GM18519 (cell line): Measurements from ENCODE around the gene LTF.
"Not testable (repeated sequence)": the region's sequence is repeated elsewhere in the genome, so short reads cannot be mapped to it uniquely, and the experiment has no call there.

Experiments used
- ATAC-seq: cut with Tn5 transposase; IDR thresholded peaks from one replicate; pipeline ENCODE4 v1.9.1; 2021; ENCODE audit warnings: mild to moderate bottlenecking, moderate library complexity; ENCODE audit not compliant: unreplicated experiment, low FRiP score

Gene LTF

DNA sequence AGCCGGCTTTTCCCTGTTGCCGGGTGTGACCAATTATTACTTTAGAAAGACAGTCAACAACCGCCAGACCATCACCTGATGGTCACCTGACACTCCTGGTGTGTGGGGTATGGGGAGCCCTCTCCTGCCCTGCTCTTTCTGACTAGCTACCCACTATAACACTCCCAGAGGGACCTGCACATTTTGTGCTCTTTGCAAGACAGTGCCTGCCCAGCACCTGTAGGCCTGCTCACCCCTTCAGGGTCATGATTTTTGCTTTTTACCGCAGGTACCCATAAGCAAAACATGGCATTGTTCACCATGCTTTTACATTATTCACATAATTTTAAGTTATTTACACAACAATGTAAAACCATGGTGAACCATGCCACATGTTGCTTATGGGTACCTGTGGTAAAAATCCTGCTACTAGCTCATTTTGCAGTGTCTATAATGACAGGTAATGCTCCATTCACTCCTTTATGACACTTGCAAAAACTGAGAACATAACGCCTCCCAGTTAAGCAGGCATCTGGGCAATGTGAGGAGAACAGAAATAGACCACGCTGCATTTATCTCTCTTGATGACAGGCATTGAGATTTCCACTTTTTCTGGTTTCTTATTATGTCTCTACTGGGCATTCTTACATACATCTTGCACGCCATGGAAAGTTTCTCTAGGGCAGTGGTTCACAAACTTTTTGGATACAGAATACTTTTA lies 47.7 kb downstream of the LTF start:
- ATAC-seq: no peak

DNA sequence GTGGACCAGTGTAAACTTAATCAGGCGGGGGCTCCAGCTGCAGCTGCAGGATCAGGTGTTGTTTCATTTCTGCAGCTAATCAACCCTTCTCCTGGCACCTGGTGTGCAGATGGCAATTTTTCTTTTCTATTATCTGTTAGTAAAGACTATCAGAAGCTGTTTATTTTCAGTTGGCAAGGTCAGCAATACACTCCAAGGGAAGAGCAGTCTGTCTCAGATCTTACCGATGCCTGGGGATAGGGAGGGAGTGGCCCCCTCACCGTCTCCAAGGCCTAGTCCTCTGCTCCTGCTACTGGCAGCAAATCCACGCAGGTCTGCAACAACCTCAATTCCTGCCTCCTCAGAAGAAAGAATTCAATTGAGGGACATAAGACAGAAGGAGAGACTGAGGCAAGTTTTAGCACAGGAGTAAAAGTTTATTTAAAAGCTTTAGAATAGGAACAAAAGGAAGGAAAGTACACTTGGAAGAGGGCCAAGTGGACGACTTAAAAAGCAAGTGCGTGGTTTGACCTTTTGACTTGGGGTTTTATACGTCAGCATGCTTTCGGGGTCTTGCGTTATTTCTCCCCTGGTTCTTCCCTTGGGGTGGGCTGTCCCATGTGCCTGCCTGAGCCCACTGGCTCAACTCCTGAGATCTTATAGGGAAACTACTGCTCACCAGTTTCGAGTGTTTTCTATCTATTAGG lies 48.4 kb downstream of the LTF start:
- no peak for ATAC-seq

DNA sequence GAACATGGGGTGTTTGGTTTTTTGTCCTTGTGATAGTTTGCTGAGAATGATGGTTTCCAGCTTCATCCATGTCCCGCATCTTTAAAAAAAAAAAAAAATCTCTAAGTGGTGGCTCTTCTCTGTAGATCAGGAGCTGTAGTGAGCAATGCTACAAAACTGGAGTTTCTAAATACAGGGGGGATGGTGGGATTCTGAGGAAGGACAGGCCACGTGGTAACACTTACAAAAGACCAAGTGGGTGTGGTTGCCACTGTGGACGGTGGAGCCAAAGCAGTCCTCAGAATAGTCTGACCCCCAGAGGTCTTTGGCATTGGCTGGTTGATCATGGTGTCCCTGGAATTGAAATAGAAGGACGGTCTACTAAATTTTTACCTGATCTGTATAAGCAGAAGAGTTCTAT lies 50.0 kb downstream of the LTF start:
- no peak for ATAC-seq

DNA sequence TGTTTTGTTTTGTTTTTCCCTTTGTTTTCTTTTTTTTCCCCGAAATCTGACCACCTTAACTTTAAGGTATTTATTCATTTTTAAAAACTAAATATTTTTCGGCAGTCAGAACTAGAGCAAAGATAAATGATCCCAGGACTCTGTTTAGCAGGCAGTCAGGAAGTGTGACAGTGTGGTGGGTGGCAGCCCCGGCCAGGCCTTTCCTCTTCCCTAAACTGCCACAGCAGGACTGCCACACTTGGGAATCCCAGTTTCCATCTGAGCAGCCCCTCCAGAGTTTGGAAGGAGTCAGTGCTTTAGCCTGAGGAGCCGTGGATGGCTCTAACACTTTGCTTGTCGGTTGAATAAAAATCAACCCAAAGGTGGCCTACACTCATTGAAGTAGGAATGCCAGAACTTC lies 50.8 kb downstream of the LTF start:
- no peak for ATAC-seq

DNA sequence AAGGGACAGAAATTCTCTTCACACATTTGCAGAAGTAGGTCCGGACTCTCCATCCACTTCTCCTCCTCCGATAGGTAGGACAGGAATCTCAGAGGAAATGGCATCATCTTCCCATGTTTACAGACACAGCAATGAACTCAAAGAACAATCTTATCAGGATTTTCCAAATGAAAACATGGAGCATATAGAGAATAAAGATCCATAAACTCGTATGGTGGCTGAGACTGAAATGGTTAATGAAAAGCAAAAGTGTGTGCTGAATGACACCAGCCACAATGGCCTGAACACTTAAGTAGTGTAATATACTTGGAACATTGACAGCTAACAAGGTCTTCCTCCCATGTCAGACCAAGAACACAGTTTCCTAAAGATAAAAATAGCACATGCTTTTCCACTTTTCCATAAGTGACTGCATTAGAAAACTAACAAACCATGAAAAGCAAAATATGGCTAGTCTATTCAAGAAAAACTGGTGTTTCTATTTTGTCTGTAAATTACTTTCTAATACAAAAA lies 51.9 kb downstream of the LTF start:
- no peak for ATAC-seq

DNA sequence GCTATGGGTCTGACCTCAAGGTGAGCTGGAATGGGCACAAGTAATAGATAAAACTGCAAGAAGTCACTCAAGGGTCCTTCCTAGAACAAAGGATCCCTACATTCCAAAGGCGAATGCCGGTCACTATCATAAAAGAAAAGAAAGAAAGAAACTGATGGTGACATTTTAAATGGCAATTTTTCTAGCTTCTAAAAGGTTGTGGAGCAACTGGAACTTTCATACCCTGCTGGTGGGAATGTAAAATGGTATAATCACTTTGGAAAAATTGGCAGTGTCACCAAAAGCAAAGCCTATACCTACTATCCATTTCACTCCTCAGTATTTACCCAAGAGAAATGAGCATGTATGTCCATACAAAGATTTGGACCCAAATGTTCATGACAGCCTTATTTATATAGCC lies 53.4 kb downstream of the LTF start:
- ATAC-seq: no peak

DNA sequence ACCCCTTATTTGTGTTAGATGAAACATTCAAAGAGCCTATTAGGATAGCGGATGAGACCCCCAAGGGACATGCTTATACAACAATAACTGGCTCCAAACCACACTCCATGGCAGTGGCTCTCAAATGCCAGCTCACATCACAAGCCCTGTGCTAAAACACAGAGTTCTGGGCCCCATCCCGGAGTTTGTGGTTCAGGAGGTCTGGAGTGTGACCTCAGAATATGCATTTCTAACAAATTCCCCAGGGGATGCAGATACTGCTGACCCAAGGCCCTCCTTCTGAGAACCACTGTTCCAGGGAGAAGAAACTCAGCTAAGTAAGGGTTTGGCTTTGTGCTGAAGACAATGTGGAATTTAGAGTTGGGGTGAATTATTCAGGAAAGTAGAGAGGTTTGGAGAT lies 54.0 kb downstream of the LTF start:
- no peak for ATAC-seq

DNA sequence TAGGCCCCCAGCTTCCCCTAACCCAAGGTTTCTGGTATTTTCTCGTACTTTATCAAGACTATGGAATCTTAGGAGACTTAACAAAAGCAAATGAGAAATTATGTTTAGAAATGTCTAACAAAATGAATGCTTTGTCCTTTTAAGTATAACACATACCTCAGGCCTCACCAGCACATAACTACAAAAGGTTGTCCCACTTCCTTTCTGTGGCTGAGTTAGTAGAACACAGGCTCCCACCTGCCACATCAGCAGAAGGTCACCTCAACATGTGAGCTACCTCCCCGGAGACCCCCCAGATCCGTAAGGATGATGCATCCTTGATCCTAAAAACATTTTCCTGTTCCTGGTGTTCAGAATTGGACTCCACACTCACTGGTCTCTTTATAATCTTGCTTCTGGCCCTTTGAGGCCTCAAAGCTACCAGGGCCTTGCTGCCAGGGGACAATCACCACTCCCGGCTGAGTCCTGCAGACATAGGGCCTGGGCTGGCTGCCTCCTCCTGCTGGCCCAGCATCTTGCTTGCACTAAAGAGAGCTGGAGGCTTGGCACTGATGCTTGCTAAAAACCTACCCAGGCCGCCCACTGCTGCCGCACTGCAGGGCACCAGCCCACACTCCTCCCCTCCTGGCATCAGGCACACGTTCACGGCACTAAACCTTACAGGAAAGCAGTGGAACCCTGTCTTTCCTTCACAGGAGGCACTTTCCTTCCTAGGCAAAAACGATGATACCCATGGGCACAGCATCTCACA lies 54.8 kb downstream of the LTF start:
- ATAC-seq: no peak

DNA sequence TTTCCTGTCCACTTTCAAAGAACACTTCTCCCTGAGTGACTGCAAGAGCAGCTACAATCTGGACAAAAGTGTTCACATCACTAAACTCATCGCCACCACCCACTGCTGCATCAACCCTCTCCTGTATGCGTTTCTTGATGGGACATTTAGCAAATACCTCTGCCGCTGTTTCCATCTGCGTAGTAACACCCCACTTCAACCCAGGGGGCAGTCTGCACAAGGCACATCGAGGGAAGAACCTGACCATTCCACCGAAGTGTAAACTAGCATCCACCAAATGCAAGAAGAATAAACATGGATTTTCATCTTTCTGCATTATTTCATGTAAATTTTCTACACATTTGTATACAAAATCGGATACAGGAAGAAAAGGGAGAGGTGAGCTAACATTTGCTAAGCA lies 55.9 kb downstream of the LTF start:
- no peak for ATAC-seq

DNA sequence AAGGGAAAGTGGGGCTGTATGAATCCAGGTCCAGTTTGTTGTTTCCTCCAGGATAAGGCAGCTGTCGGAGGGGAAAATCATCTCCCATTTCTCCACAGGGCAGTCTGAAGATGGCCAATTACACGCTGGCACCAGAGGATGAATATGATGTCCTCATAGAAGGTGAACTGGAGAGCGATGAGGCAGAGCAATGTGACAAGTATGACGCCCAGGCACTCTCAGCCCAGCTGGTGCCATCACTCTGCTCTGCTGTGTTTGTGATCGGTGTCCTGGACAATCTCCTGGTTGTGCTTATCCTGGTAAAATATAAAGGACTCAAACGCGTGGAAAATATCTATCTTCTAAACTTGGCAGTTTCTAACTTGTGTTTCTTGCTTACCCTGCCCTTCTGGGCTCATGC lies 56.7 kb downstream of the LTF start:
- no peak for ATAC-seq

DNA sequence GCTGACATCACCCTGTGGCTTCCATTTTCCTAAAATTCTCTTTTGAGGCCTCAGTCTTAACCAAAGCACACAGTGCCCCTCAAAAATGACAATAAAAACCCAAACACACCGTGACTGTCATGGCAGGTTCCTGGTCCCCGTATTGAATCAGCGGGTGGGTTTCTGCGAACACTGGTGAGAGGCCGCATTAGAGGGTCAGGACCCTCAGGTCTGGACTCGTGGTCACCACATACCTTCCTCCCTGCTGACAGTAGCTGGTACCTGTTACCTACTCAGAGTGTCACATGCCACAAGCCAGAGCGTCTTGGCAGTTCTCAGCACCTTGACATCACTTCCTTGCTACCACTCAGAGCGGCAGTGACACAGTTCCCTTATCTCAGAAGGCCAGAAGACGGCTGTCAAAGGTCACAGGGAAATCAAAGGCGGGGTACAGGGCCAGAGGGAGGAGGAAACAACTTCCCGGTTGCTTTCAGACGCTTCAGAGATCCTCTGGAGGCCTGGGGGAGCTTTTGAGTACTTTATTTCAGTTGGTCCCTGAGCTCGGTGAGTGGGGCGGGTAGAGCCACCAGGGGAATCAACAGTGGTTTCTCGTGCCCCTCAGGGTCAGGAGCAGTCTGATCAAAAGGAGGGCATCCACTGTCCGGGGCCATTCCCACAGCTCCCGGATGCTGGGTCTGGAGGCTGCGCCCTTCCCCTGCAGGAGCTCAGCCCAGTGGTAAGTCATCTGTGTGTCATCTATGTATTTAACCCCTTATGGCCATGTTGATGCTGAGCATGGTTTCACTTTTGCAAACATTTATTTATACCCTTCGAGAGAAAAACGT lies 57.7 kb downstream of the LTF start, which contains the start of the genes CCR5AS and CCRL2:
CCR5AS (minus strand) TSS at position 279 of the 824 bp plus-strand sequence.
CCRL2 (plus strand) TSS at position 472 of the 824 bp plus-strand sequence. CDS start 821 bp downstream, outside the sequence.
- ATAC-seq: no peak

DNA sequence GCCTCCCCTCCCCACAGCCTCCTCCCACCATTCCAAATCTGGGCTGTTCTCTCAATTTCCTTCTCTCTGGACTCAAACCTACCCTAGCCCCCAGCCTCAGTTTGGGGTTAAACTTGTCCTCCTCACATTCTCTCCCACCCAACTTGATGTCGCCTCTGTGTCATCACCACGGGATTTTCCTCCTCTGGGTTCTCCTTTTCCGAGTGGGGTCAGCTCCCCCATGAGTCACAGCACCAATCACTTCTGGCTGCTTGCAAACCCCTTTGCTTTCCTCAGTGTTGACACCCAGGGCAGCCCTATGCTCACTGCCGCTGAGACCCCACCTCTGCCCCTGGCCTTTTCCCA lies 58.3 kb downstream of the LTF start:
- no peak for ATAC-seq

DNA sequence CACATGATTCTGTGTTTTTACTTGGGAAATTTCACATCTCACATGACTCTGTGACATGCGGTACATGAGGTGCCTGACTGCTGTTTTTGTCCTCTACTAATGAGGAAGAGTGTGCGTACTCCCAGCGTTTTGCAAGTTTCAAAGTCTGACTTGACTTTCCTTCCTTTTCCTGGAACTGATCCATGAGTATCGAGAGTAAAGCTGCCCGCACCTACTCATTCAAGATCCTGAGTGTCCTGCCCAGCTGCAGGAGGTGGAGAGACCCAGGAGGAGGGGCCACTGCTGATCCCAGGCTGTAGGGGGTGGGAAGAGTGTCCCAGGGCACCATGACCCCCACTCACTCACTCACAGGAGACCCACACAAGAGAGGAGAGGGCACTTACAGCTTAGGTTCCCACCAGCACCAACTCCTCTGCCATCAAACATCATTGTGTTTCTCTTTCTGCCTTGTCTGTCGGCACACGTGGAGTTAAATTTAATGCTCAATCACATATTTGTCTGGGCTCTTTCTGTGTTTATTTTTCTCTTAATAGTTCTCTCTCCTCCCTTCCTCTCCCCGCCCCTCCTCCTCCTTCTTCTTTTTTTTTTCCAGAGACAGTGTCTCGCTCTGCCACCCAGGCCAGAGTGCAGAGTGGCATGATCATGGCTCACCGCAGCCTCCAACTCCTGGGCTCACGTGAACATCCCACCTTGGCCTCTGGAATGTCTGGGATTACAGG lies 59.2 kb downstream of the LTF start:
- ATAC-seq: no peak

DNA sequence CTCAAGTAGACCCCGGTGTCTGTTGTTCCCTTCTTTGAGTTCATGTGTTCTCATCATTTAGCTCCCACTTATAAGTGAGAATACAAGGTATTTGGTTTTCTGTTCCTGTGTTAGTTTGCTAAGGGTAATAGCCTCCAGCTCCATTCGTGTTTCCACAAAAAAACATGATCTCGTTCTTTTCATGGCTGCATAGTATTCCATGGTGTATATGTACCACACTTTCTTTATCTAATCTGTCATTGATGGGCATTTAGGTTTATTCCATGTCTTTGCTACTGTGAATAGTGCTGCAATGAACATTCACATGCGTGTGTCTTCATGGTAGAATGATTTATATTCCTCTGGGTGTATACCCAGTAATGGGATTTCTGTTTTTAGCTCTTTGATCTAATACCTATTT lies 61.8 kb downstream of the LTF start:
- ATAC-seq: not testable (repeated sequence)

DNA sequence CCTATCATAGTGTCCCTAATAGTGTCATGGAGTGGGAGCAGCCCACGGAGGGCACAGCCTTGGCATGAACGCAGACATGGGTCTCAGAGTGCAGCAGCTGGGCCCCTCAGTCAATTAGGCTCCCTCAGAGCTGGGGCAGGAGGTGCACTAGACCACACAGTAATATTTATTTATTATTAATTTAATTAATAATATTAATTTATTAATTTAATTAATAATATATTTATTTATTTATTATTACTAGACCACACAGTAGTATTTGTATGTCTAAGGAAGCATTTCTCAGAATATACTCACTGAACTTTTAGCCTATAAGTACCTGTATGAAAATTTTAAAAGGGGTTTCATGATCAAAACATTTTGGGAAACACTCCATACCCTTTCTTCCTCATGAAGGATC lies 63.1 kb downstream of the LTF start:
- no peak for ATAC-seq

DNA sequence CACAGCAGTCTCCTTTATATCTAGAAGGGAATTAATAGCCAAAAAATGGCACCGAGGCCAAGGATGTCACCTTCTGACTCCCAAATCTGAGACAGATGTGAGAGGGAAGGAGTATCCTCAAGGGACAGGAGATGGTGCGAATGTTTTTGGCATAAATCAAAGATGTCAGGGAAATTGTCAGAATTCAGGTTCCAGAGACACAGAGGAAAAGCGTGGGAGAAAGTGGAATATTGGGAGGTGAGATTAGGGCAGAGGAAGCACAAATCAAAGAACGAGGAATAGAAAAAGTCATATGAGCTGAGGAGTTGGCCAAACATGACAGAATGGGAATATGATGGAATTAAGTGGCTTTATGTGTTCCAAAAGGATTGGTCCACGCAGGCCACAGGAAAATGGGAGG lies 63.9 kb downstream of the LTF start:
- ATAC-seq: no peak

DNA sequence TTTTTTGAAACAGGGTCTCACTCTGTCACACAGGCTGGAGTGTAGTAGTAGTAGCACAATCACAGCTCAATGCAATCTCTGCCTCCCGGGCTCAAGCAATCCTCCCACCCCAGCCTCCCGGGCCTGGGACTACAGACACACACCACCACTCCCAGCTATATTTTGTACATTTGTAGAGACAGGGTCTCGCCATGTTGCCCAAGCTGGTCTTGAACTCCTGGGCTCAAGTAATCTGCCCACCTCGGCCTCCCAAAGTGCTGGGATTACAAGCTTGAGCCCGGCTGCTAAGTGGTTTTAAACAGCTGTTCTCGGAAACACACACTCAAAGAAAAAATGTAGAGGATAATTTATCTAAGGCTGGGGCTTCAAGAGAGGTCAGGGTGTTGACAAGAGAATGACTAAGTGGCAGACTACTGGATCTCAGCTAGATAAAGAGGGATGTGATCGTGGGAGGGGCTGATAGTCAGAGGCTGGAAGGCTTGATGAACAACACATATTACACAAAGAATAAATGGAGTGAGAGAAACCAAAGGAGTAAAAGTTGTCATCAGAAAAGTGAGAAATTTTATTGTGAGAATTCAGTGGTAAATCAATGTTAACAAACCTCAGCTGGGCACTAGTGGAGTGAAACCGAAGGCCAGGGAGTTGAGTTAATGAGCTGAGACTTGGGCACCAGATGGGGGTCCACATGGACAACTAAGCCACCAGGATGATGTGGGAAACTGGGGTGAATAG lies 64.5 kb downstream of the LTF start:
- no peak for ATAC-seq

DNA sequence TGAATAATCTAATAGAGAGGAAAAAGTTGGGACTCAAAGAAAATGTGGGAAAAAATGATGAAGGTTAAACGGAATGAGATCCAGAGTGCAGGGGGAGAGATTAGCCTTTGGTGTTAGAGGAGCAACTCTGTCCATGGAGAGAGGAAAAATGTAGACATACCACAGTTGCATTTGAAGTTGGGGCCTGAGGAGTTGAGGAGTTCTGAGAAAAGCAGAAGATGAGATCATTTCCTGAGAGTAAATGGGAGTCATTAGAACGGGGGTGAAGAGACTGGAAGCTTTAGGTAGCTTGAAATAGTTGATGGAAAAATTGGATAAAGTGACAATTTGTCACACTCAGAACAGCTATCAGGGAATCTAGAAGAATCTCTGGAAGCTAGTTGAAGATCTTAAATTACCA lies 65.1 kb downstream of the LTF start:
- ATAC-seq: no peak

DNA sequence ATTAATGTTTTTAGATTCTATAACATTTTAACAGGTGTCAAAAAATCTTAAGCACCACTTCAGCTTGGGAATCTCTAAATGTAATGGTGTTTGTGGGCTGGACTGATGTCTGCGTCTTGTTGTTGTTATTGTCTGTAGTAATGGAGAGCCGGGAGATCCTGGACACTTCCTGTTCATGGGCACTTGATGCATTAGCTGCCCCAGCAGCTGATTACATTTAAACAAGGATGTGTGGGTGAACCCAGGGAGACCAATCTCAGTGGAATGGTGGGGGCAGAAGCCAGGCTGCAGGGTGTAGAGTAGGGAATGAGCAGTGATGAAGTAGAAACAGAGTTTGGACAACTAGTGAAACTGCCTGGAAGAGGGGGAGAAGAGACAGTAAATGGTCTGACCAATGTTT lies 65.6 kb downstream of the LTF start:
- ATAC-seq: no peak
